GM12878 (cell line): ENCODE results near the gene TCP11L1. TPM values are rescaled to one million over a fixed set of nuclear protein-coding genes. Genes with fewer than 3 reads are reported as not detected.

ENCODE experiments used
- ATAC-seq: fragments of 200-7000 bp; cut with Tn5 transposase; 3 replicates; pipeline ENCODE4 v1.9.1; 2020; ENCODE audit warnings: mild to moderate bottlenecking, moderate library complexity
- BruUV-seq: library from RNA; stranded (reverse); fragments of 400-500 nt; replicated peaks from 2 replicates; lab custom pipeline; 2021; lab: Mats Ljungman, UMichigan
- CTCF ChIA-PET: fragments of 300-600 bp; sonication (Branson Sonifier 250); formaldehyde crosslinking; extraction: SDS; loops from one replicate; lab custom pipeline; 2021; ENCODE audit warnings: inconsistent platforms; lab: Yijun Ruan, JAX
- POLR2A ChIA-PET: fragments of 350-600 bp; formaldehyde crosslinking; extraction: SDS; loops from one replicate; lab custom pipeline; 2021; ENCODE audit warnings: inconsistent platforms; lab: Charles Lee
- RAD21 ChIA-PET: fragments of 300-600 bp; sonication (Branson Sonifier 250); formaldehyde crosslinking; loops from one replicate; lab custom pipeline; 2023; ENCODE audit warnings: antibody characterized with exemption; ENCODE audit not compliant: unreplicated experiment; lab: Charles Lee
- SMC1A ChIA-PET: fragments of 300-600 bp; sonication (Branson Sonifier 250); formaldehyde crosslinking; loops from one replicate; lab custom pipeline; 2023; ENCODE audit not compliant: unreplicated experiment, uncharacterized antibody; lab: Charles Lee
- DNase-seq: peaks from one replicate; pipeline ENCODE4 v3.0.0-alpha.2; 2011; ENCODE audit warnings: low read depth, low spot score
- FAIRE-seq: peaks from 3 replicates; lab custom pipeline; 2011; peaks lifted over from hg19 to GRCh38; lab: Jason Lieb, UNC
- H2AFZ ChIP-seq: 2 replicates; pipeline ENCODE4 v1.6.0; 2011; ENCODE audit warnings: low read depth, low read length, control low read depth; ENCODE audit not compliant: control insufficient read depth
- H3K27ac ChIP-seq: 2 replicates; pipeline ENCODE4 v1.5.1; 2011; ENCODE audit warnings: control low read depth; ENCODE audit not compliant: control insufficient read depth, insufficient read depth
- H3K27me3 ChIP-seq, 2 experiments: replicated peaks in 1 of 2; 2 replicates each; pipeline versions ENCODE4 v1.6.0 to v1.6.1; 2011; ENCODE audit warnings: low read length in 1 of 2; ENCODE audit not compliant: control insufficient read depth in 2 of 2, insufficient read depth in 2 of 2
- H3K36me3 ChIP-seq, 2 experiments: 2 replicates each; pipeline ENCODE4 v1.5.1; 2011; ENCODE audit warnings: low read length in 1 of 2; ENCODE audit not compliant: control insufficient read depth in 2 of 2, insufficient read depth in 2 of 2
- H3K4me1 ChIP-seq: 2 replicates; pipeline ENCODE4 v1.6.1; 2011; ENCODE audit warnings: mild to moderate bottlenecking, low read length, moderate library complexity, mixed read lengths; ENCODE audit not compliant: control insufficient read depth, insufficient read depth
- H3K4me2 ChIP-seq: 2 replicates; pipeline ENCODE4 v1.6.0; 2011; ENCODE audit warnings: control low read depth; ENCODE audit not compliant: control insufficient read depth, insufficient read depth
- H3K4me3 ChIP-seq: fragments of 200-600 bp; sonication (generic); 2 replicates; pipeline ENCODE4 v1.5.1; 2016
- H3K79me2 ChIP-seq: 2 replicates; pipeline ENCODE4 v1.6.0; 2011; ENCODE audit warnings: low read length; ENCODE audit not compliant: control insufficient read depth, insufficient read depth
- H3K9ac ChIP-seq: 2 replicates; pipeline ENCODE4 v1.8.0; 2011; ENCODE audit warnings: low read length, control low read depth, mixed read lengths; ENCODE audit not compliant: control insufficient read depth, insufficient read depth
- H3K9me3 ChIP-seq: replicated peaks from 3 replicates; pipeline ENCODE4 v1.5.1; 2011; ENCODE audit warnings: mild to moderate bottlenecking, low read length; ENCODE audit not compliant: control insufficient read depth, insufficient read depth
- H4K20me1 ChIP-seq: 2 replicates; pipeline ENCODE4 v1.6.0; 2011; ENCODE audit not compliant: control insufficient read depth, insufficient read depth
- BRCA1 ChIP-seq: IDR thresholded peaks from 2 replicates; pipeline ENCODE4 v1.6.1; 2011; ENCODE audit warnings: low read depth, low read length, improper control_type of control experiment
- CHD1 ChIP-seq: IDR thresholded peaks from 2 replicates; pipeline ENCODE4 v1.6.1; 2012; ENCODE audit warnings: low read depth, low read length, improper control_type of control experiment
- CREB1 ChIP-seq: IDR thresholded peaks from 2 replicates; pipeline ENCODE4 v1.6.1; 2012; ENCODE audit warnings: low read depth, mild to moderate bottlenecking, inconsistent platforms
- EED ChIP-seq: sonication (generic); IDR thresholded peaks from 2 replicates; pipeline ENCODE4 v1.6.1; 2016; ENCODE audit warnings: antibody characterized with exemption, low read depth
- EGR1 ChIP-seq, 2 experiments: IDR thresholded peaks; 1 replicate in 1 of 2; 2 replicates in 1 of 2; pipeline ENCODE4 v1.6.1; 2011 to 2012; ENCODE audit warnings: low read depth in 2 of 2, low read length in 2 of 2, borderline replicate concordance in 1 of 2, mild to moderate bottlenecking in 1 of 2, moderate library complexity in 1 of 2
- HDAC2 ChIP-seq: fragments of 200-600 bp; sonication (generic); IDR thresholded peaks from 2 replicates; pipeline ENCODE4 v1.6.1; 2017
- HSF1 ChIP-seq: fragments of 150-350 bp; IDR thresholded peaks from 2 replicates; pipeline ENCODE4 v1.6.1; 2014; ENCODE audit warnings: mild to moderate bottlenecking, low read depth, low read length
- NRF1 ChIP-seq: conservative IDR thresholded peaks from 2 replicates; pipeline ENCODE4 v1.6.1; 2011; ENCODE audit warnings: mild to moderate bottlenecking, low read depth, low read length, improper control_type of control experiment
- PAX5 ChIP-seq: IDR thresholded peaks from 2 replicates; pipeline ENCODE4 v1.6.1; 2011; ENCODE audit warnings: low read depth, low read length, borderline replicate concordance
- PAX8 ChIP-seq: fragments of 450-650 bp; IDR thresholded peaks from 2 replicates; pipeline ENCODE4 v1.6.1; 2017; ENCODE audit warnings: mild to moderate bottlenecking, moderate library complexity
- PKNOX1 ChIP-seq: fragments of 450-650 bp; IDR thresholded peaks from 2 replicates; pipeline ENCODE4 v1.6.1; 2016; ENCODE audit warnings: mild to moderate bottlenecking
- SREBF1 ChIP-seq: IDR thresholded peaks from 2 replicates; pipeline ENCODE4 v1.6.1; 2012; ENCODE audit warnings: mild to moderate bottlenecking, low read length
- TARDBP ChIP-seq: IDR thresholded peaks from 2 replicates; pipeline ENCODE4 v1.6.1; 2016; ENCODE audit warnings: borderline replicate concordance
- ZSCAN29 ChIP-seq: fragments of 450-650 bp; IDR thresholded peaks from 2 replicates; pipeline ENCODE4 v1.6.1; 2017; ENCODE audit warnings: mild to moderate bottlenecking, moderate library complexity
- in situ Hi-C: fragments of 300-500 bp; cut with MboI; formaldehyde crosslinking; loops from 9 replicates; pipeline ENCODE4 v1.14.3; 2018; ENCODE audit warnings: mixed read lengths
- intact Hi-C: fragments of 100-400 bp; cut with micrococcal nuclease; formaldehyde crosslinking; loops from one replicate; pipeline ENCODE4 v1.14.2; 2022; ENCODE audit not compliant: unreplicated experiment
- polyA plus RNA-seq, 11 experiments: library from polyadenylated mRNA; depleted of rRNA in 4 of 11; unstranded in 6 of 11; stranded (reverse) in 5 of 11; fragments of >200 nt; fragmentation: Nextera tagmentation in 4 of 11; fragmentation: Illumina TruSeq in 1 of 11; extraction: Ambion mirVana in 4 of 11; extraction: Trizol in 1 of 11; gene quantifications; 1 replicate in 1 of 11; 2 replicates in 10 of 11; pipeline versions ENCODE4 v1.2.1 to v1.2.3, GENCODE V29; 2011 to 2016; ENCODE audit warnings: inconsistent platforms in 2 of 11, missing spikeins in 2 of 11, low read depth in 1 of 11
- total RNA-seq, 4 experiments: library from RNA; depleted of rRNA in 3 of 4; stranded (reverse); fragments of >200 nt in 3 of 4; fragmentation: Illumina TruSeq in 1 of 4; extraction: Trizol in 1 of 4; gene quantifications; 2 replicates each; pipeline versions ENCODE4 v1.2.1 to v1.2.3, GENCODE V29; 2013 to 2021
- TF ChIP-seq, protein P1 (sequence below): fragments of 450-650 bp; IDR thresholded peaks from 2 replicates; pipeline ENCODE4 v1.6.1; 2016; ENCODE audit warnings: mild to moderate bottlenecking
- TF ChIP-seq, protein P2 (sequence below): IDR thresholded peaks from 2 replicates; pipeline ENCODE4 v1.6.1; 2012; ENCODE audit warnings: low read length, inconsistent platforms
- TF ChIP-seq, protein P3 (sequence below): IDR thresholded peaks from 2 replicates; pipeline ENCODE4 v1.6.1; 2011; ENCODE audit warnings: low read depth, mild to moderate bottlenecking, low read length, moderate library complexity, borderline replicate concordance; ENCODE audit errors: extremely low read depth

Gene TCP11L1
- total and polyA plus RNA-seq, 10 of the 15 experiments (the other 5 are each of a cell fraction or from before 2014, with no cell fraction given): 5.3 to 15.7 (median 13.0) TPM

DNA sequence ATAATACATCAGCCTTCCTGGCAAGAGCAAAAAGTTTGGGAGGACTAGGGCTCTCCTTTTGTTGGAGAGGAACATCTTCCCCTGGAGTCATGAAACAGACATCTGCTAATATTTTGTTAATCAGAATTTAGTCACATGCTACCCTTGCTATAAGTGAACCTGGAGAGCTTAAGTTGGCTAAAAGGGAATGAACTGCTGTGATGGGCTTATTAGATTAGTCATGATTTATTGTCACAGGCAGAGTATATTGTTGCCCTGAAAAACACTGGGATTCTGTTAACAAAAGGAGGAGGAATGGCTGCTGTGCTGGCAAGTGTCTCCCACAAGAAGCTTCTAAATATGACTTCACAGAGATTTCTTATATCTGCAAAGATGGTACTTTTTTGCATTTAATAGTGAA lies 16.0 kb downstream of the TCP11L1 start:
- SMC1A ChIA-PET: interaction anchor here (0.8 to 1.9 kb wide), 4 partner anchors 9 to 265 kb away, joined by 3 to 6 read pairs (median 4); no protein-coding TSS in a partner anchor
- no peaks in the 10 kb centered on the region for H3K9me3 ChIP-seq
- RAD21 ChIA-PET: interaction anchor here (1.1 kb wide), 1 partner anchor 97 kb away, joined by 3 read pairs; no protein-coding TSS in a partner anchor
- POLR2A ChIA-PET: no interaction called here
- FAIRE-seq (peak; percentile 27), ATAC-seq (no peak), DNase-seq (no peak)
- intact Hi-C loops (no loop called here), in situ Hi-C loops (no loop called here)
- no peak overlapping the region for H2AFZ ChIP-seq
- no TSS peak for BruUV-seq
- no peak overlapping the region for H3K4me2 ChIP-seq
- CTCF ChIA-PET: interaction anchor here (1.2 to 2.0 kb wide), 2 partner anchors 9 to 10 kb away, joined by 3 to 9 read pairs; no protein-coding TSS in a partner anchor
- no peaks in the 10 kb centered on the region for H3K27me3 ChIP-seq
- no peak overlapping the region for H3K9ac ChIP-seq
- H3K4me1 ChIP-seq: peaks cover under 1% of the 10 kb centered on the region; the same call in 1 of the 2 replicates
- no peaks in the 10 kb centered on the region for H4K20me1 ChIP-seq
- H3K36me3 ChIP-seq: peaks cover 0 to 13% of the 10 kb centered on the region in 2 experiments; a peak in 2 of 4 replicates
- no peaks in the 10 kb centered on the region for H3K79me2 ChIP-seq
- no peak overlapping the region for H3K27ac ChIP-seq
- TF ChIP-seq BRCA1: no peak
- no peak for TF ChIP-seq TARDBP
- TF ChIP-seq NRF1: no peak
- TF ChIP-seq CHD1: no peak
- TF ChIP-seq PKNOX1: no peak
- TF ChIP-seq, protein P1, sequence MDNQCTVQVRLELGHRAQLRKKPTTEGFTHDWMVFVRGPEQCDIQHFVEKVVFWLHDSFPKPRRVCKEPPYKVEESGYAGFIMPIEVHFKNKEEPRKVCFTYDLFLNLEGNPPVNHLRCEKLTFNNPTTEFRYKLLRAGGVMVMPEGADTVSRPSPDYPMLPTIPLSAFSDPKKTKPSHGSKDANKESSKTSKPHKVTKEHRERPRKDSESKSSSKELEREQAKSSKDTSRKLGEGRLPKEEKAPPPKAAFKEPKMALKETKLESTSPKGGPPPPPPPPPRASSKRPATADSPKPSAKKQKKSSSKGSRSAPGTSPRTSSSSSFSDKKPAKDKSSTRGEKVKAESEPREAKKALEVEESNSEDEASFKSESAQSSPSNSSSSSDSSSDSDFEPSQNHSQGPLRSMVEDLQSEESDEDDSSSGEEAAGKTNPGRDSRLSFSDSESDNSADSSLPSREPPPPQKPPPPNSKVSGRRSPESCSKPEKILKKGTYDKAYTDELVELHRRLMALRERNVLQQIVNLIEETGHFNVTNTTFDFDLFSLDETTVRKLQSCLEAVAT: no peak
- TF ChIP-seq, protein P2, sequence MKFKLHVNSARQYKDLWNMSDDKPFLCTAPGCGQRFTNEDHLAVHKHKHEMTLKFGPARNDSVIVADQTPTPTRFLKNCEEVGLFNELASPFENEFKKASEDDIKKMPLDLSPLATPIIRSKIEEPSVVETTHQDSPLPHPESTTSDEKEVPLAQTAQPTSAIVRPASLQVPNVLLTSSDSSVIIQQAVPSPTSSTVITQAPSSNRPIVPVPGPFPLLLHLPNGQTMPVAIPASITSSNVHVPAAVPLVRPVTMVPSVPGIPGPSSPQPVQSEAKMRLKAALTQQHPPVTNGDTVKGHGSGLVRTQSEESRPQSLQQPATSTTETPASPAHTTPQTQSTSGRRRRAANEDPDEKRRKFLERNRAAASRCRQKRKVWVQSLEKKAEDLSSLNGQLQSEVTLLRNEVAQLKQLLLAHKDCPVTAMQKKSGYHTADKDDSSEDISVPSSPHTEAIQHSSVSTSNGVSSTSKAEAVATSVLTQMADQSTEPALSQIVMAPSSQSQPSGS: no peak
- no peak for TF ChIP-seq HSF1
- TF ChIP-seq PAX8: no peak
- no peak for TF ChIP-seq ZSCAN29
- no peak for TF ChIP-seq CREB1
- TF ChIP-seq HDAC2: no peak
- TF ChIP-seq, protein P3, sequence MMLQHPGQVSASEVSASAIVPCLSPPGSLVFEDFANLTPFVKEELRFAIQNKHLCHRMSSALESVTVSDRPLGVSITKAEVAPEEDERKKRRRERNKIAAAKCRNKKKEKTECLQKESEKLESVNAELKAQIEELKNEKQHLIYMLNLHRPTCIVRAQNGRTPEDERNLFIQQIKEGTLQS: no peak
- TF ChIP-seq EED: no peak
- TF ChIP-seq PAX5: no peak
- no peak for TF ChIP-seq EGR1 (IDR thresholded peaks at IDR 0.05; ENCODE audit: borderline replicate concordance in 1 of 2, low read depth in 2 of 2, low read length in 2 of 2)
- no peak for TF ChIP-seq SREBF1
- no peak overlapping the region for H3K4me3 ChIP-seq
